ENCODE measurements around the gene GAST.

DNA sequence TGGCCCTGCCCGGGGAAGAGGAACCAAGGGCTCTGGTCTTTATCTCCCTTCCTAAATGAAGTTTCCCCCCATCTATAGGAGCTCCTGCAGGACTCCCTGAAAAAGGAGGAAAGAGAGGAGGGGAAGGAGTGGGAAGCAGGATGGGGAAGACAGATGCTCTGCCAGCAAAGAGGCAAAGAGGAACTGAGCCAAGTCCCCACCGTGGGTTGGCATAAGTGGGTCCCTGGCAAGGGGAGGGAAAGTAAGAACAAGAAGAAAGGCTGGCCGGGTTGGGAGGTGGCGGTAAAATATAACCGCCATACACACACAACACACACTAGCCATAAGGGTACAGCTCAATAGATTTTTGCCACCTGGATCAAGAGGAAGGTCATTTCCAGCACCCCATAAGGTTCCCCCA lies 29.5 kb upstream of the GAST start:
- TF ChIP-seq, protein P1, sequence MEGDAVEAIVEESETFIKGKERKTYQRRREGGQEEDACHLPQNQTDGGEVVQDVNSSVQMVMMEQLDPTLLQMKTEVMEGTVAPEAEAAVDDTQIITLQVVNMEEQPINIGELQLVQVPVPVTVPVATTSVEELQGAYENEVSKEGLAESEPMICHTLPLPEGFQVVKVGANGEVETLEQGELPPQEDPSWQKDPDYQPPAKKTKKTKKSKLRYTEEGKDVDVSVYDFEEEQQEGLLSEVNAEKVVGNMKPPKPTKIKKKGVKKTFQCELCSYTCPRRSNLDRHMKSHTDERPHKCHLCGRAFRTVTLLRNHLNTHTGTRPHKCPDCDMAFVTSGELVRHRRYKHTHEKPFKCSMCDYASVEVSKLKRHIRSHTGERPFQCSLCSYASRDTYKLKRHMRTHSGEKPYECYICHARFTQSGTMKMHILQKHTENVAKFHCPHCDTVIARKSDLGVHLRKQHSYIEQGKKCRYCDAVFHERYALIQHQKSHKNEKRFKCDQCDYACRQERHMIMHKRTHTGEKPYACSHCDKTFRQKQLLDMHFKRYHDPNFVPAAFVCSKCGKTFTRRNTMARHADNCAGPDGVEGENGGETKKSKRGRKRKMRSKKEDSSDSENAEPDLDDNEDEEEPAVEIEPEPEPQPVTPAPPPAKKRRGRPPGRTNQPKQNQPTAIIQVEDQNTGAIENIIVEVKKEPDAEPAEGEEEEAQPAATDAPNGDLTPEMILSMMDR (IDR thresholded peaks at IDR 0.05) = no peak
- TF ChIP-seq POLR2A (IDR thresholded peaks at IDR 0.05) = no peak
